ENCODE results near the gene MIOS.

MIOS gene

GRCh38 chr7:7566651-7567611 lies at the start of gene MIOS:
TSS of gene MIOS (plus strand) at chr7:7566884. CDS start at chr7:7572476, 5,592 bp downstream.
- DNase-seq (ENCODE audit: low spot score), result peak; percentile 81

GRCh38 chr7:7517754-7518153 lies 48.9 kb upstream of the MIOS start:
- DNase-seq (ENCODE audit: low spot score), result no peak

DNA sequence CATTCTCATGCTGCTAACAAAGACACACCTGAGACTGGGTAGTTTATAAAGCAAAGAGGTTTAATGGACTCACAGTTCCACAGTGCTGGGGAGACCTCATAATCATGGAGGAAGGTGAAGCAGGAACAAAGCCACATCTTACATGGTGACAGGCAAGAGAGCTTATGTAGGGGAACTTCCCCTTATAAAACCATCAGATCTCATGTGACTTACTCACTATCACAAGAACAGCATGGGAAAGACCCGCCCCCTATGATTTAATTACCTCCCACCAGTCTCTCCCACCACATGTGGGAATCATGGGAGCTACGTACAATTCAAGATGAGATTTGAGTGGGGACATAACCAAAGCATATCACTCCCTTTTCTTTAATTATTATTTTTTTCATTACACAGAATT lies 47.6 kb upstream of the MIOS start:
- DNase-seq (ENCODE audit: low spot score), result no peak

- DNase-seq (ENCODE audit: low spot score), result no peak
Measured at GRCh38 chr7:7519528-7519927, 47.2 kb upstream of the MIOS start.

DNA sequence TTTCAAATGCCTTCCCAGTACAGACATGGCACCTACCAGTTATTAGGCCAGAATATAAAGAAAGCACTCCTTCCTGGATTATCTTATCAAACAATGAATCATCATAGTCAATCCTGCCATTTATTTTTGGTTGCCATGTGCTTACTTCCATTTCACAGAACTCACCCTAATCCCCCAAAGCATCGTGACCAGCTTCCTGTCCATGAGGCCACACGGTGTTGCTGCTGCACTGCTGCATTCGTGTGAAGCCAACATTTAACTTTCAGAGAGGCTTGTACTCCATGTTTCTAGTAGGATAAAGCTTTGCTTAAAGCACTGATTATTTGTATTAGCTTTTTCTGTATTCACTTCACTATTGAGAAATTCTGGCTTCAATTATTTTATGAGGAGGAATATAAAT lies 45.4 kb upstream of the MIOS start:
- no peak for DNase-seq (ENCODE audit: low spot score)

DNA sequence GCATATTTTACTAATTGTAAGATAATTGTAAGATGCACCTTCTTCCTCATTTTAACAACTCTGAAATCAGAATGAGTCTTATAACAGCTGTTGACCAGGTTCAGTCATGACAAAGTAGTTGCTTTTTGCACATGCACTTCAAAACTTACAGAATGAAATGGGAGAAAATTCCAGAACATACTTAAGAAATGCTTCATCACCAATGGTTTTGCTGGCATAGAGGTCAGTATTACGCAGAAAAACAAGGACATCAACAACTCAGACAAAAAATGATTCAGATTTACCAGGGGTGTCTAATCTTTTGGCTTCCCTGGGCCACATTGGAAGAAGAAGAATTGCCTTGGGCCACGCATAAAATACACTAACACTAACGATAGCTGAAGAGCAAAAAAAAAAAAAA lies 44.3 kb upstream of the MIOS start:
- no peak for DNase-seq (ENCODE audit: low spot score)

- no peak for DNase-seq (ENCODE audit: low spot score)
Measured at GRCh38 chr7:7524121-7524520, 42.6 kb upstream of the MIOS start.

DNA sequence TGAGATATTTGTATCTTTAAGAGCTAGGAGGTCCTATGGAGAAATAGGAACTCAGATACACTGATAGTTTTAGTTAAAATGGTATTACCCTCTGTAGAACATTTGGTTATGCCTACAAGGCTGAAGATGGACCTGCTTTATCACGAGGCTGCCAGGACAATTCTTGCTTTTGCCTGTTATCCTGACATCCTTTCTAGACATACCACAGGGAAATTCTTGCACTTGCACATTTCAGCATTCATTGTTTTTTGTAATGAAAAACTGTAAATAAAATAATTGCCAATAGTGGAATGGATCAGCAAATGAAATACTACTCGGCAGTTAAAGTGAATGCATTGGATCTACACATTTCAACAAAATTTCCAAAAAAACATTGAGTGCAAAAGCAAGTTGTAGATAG lies 40.7 kb upstream of the MIOS start:
- no peak for DNase-seq (ENCODE audit: low spot score)

GRCh38 chr7:7527047-7527446 lies 39.6 kb upstream of the MIOS start:
- no peak for DNase-seq (ENCODE audit: low spot score)

DNA sequence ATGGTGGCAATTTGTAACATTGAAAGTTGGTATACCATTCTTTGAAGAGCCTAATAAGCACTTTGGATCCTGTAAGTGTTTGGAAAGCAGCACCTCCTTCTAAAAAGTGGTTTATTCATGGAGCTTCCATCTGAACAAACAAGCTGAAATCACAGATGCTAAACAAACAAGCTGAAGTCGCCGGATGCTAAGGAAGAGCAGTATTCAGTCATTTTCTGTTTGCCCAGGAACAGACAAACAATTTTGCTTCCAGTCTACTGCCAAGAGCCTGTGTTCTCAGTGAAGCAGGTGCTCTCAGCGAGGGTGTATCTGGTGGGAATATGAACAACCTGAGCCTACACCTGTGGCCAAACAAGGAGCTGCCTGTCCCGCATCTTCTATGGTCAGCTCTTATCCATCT lies 37.4 kb upstream of the MIOS start:
- no peak for DNase-seq (ENCODE audit: low spot score)

GRCh38 chr7:7533831-7534430 lies 32.8 kb upstream of the MIOS start:
- no peak for DNase-seq (ENCODE audit: low spot score)

DNA sequence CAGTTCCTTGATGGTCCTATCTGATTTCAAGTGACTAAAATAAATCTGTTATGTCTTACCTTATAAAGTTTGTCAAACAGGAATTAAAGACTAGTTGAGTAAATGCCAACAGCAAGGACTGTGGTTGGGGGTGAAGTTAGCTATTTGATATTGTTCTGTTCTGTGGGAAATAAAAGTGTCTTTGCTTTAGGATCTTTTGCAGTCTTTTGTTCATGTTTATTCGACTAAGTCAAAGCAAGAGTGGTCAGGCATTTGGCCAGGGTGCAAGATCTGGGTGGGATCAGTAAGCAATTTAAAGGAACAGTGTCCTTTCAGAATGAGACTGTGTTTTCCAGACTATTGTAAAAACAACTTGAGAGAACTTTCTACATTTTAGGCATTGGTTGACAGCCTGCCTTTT lies 31.0 kb upstream of the MIOS start, which contains the start of gene COL28A1:
Gene COL28A1, minus strand, starts transcription at position 183 of the 400 bp plus-strand sequence. CDS start 2,998 bp downstream, outside the sequence.
- no peak for DNase-seq (ENCODE audit: low spot score)

DNA sequence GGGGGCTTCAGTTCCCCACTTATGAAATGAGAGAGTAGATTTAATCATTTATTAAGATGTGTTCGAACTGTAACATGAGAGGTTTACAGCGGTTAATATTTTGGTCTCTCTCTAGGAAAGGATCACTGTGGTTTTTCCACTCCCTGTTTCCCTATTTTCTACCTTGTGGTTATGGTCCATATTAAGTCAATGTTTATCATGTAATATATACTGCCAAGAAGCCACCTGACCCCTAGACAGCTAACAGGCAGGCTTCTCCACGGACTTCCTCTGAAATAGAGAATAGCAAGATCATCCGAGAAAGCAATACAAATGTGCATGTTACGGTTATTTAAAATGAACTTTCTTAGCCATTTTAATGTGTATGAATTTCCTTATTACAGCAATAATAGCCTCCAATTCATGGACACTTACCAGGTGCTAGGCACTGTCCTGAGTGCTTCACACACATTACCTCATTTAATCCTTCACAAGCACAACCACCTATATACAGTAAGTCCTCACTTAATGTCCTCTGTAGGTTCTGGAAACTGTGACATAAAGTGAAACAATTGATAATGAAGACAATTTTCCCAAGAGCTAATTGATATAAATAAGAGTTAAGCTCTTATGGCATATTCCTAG lies 30.2 kb upstream of the MIOS start:
- DNase-seq (ENCODE audit: low spot score), result no peak

DNA sequence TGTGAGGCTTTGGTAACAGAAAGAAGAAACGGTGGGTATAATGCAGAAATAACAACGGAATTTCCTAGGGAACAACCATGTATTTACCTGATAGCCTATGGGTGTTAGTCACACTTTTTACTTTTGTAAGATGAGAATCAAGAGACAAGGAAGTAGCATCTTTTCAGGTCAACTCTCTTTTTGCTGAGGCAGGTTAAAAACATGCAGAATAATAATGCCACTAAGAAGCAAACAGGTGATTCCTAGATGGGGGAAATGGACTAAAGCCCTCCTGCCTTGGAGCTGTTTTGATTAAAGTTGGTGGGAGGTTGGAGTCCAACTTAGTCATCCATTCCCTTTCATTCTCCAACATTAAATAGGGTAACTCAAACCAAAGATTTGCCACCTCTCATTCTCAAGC lies 29.0 kb upstream of the MIOS start:
- DNase-seq (ENCODE audit: low spot score), result no peak

DNA sequence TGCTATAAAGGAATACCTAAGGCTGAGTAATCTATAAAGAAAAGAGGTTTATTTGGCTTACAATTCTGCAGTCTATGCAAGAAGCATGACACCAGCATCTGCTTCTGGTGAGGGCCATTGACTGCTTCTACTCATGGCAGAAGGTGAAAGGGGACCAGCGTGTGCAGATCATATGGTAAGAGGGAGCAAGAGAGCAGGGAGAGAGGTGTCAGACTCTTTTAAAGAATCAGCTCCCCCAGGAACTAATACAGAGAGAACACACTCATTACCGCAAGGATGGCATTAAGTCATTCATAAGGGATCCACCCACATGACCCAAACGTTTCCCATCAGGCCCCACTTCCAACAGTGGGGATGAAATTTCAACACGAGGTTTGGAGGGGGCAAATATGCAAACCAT lies 27.5 kb upstream of the MIOS start:
- no peak for DNase-seq (ENCODE audit: low spot score)

GRCh38 chr7:7539711-7540110 lies 27.0 kb upstream of the MIOS start:
- no peak for DNase-seq (ENCODE audit: low spot score)

DNA sequence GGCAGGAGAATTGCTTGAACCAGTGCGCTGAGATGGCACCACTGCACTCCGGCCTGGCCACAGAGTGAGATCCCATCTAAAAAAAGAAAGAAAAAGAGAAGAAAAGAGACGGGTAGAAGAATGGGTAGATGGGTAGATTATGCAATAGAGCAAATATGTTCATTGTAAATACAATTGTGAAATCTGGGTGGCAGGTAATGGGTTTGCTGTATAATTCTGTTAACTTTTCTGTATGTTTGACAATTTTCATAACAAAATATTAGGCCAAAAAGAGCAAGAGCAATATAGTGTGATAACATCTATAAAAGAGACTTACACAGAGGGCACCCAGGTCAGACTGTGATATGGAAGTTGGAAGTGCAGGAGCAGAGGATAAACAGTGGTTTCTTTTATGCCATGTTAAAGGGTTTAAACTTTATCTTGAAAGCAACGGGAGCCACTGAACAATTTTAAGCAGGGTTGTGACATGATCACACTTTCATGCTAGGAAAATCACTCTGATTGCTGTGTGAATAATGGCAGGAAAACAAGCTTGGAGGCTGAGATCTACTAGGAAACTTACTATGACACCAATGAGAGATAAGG lies 24.3 kb upstream of the MIOS start:
- no peak for DNase-seq (ENCODE audit: low spot score)

- no peak for DNase-seq (ENCODE audit: low spot score)
Measured at GRCh38 chr7:7548407-7548806, 18.3 kb upstream of the MIOS start.

DNA sequence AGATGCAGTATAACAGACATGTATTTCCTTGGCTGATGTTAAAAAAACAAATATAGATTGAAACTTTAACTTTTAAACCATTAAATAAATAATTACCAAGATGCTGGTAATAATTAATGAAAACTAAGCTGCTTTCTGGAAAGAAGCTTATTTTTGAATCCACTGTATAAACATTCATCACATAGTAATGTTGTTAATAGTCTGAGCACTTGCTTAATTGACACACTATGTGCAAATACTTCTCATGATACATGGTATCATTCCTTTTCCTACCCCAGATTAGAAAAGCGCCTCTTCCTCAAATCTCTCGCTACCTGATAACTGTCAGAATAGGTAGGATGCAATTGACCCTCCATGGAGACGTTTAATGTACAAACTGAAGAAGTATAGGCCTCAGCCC lies 16.0 kb upstream of the MIOS start:
- no peak for DNase-seq (ENCODE audit: low spot score)

DNA sequence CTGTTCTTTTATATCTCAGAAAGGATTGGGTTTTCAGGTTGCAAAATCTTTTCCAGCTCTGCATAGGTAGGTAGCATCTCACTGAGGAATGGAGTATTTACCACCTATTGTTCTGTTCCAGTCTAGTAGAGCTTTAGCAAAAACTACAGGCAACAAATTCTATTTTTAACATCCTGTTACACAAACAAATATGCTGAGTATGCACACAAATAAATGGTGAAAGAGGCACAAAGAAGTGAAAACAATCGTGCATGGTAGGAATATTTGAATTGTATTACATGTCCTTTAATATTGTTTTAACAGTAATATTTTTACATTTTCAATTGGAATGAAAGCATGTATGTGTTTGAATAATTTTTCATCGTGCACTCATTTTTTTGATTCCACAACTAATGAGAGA lies 14.5 kb upstream of the MIOS start:
- DNase-seq (ENCODE audit: low spot score), result no peak

DNA sequence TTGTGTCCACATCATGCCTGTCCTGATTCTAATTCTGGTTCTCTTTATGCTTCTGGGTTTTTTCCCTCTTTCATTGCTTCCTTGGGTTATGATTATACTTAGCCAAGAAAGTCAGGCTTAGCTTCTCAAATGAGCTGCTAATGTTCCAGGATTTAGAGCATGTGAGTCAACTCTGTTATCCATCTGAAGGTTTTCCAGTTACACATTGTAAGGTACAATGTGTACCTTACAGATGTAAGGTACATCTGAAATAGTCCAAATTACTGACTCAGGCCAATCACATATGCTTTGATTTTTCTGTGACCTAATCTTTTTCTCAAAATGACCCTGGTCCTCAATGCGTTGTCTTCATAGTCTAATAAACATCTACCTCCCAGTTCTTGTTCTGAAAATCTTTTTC lies 13.3 kb upstream of the MIOS start:
- no peak for DNase-seq (ENCODE audit: low spot score)

DNA sequence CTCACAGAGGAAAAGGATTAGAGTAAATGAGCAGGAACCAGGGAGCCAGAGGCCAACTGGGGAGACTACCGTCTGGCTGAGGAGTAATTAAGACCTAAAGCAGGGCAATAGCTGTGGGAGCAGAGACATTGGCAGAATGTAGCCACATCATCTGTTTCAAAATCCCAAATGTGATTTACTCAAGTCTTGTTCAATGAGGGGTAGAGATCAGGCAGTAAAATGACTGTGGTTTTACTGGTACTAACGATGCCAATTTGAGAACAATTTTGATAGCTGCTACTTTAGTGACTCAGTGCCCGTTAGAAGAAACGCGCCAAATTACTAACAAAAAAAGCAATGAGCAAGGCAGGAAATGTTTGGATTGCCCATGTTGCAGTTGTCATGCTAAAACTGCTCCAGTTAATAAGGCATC lies 12.7 kb upstream of the MIOS start:
- DNase-seq (ENCODE audit: low spot score), result no peak

Measured in CD4-positive, alpha-beta T cell treated with Interleukin-15 for 4 hours (primary cell).